ENCODE results near the gene ABCA2.

- TF ChIP-seq CTCF (conservative IDR thresholded peaks at IDR 0.05; ENCODE audit: low read depth in 2 of 2) (no peak), CREB1 (CRISPR knock-in tag; IDR thresholded peaks at IDR 0.05; ENCODE audit: low read depth) (no peak), EZH2phosphoT487 (IDR thresholded peaks at IDR 0.05; ENCODE audit: unreplicated experiment) (no peak), ZNF114 (CRISPR knock-in tag; IDR thresholded peaks at IDR 0.05) (no peak), EZH2 (IDR thresholded peaks at IDR 0.05; ENCODE audit: low read depth, unreplicated experiment) (no peak), POLR2AphosphoS5 (IDR thresholded peaks at IDR 0.05; ENCODE audit: low read depth) (no peak)
Observed at GRCh38 chr9:137025517-137025966, 2.5 kb downstream of the ABCA2 start.
